Stimulated activated CD4-positive, alpha-beta T cell treated with anti-CD3 and anti-CD28 coated beads, Interleukin-2, amount 100 ng/mL, for 4 hours (primary cell): ENCODE data around the gene SELENOM.
"Not testable (repeated sequence)": the region's sequence is repeated elsewhere in the genome, so short reads cannot be mapped to it uniquely, and the experiment has no call there.

ENCODE experiments used
- DNase-seq: peaks from one replicate; pipeline ENCODE4 v3.0.0-alpha.2; 2020; ENCODE audit warnings: low read depth

SELENOM gene

DNA sequence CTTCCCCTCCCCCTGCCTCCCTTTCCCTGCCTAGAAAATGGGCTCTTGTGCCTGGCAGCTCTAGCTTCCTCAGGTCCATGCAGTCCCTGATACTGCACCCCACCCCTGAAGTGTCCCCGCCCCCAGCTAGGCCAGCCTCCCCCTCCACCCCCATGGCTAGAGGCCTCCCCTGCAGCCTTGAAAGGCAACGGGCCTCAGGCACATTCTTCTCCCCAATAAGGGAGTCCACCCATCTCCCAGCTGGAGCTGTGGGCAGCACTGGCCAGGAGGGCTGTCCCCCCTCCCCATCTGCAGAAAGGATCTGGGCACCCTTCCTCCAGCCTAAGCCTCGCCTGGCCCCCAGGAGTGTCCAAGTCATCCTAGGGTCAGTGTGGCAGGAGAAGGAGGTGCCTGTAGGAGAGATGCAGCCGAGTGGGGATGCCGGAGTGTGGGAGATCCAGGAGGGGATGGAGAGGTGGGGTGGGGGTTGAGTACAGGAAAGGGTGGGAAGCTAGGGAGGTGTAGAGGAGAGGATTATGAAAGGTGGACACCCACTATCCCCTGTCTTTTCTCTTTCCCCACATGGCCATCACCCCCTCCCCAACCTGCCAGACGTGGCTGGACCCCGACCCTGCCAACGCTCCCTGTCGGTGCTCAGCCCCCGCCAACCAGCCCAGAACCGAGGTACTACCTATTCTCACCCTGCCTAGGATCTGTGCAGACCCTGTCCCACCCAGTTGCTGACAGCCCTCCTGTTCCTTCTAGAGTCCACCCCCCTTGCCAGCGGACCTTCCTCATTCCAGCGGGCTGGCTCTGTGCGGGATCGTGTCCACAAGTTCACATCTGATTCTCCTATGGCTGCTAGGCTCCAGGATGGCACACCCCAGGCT lies 16.9 kb downstream of the SELENOM start:
- DNase-seq, result no peak

DNA sequence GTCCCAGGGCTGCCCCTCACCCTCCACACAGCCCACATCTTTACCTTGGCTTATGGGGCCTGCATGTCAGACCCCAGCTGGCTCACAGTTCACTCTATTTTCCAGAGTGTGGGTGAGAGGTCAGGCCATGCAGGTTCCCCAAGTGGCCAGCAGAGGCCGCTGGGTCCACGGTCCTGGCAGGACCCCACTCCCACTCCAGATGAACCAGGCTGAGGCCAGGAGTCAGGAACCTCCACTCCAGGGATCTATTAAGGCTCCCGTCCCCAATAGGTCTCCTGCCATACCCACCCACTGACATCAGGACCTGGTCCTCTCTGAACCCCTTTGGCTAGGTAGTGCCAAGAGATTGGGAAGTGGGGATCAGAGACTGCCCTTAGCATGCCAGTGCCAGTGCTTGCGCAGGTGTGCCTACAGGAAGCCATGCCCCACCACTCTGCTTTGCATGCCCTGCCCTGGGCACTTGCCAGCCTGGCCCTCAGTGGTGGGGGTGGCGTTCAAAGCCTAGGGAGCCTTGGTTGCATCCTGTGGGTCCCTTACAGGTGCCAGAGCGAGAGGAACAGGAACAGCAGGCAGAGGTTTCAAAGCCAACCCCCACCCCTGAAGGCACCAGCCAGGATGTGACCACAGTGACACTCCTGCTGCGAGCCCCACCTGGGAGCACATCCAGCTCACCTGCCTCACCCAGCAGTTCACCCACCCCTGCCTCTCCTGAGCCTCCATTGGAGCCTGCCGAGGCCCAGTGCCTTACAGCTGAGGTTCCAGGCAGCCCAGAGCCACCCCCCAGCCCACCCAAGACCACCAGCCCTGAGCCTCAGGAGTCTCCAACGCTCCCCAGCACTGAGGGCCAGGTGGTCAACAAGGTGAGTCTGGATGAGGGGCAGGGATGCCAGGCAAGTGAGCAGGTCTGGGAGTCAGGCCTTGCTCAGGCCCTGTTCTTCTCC lies 17.9 kb downstream of the SELENOM start:
- DNase-seq, result peak; percentile 29

DNA sequence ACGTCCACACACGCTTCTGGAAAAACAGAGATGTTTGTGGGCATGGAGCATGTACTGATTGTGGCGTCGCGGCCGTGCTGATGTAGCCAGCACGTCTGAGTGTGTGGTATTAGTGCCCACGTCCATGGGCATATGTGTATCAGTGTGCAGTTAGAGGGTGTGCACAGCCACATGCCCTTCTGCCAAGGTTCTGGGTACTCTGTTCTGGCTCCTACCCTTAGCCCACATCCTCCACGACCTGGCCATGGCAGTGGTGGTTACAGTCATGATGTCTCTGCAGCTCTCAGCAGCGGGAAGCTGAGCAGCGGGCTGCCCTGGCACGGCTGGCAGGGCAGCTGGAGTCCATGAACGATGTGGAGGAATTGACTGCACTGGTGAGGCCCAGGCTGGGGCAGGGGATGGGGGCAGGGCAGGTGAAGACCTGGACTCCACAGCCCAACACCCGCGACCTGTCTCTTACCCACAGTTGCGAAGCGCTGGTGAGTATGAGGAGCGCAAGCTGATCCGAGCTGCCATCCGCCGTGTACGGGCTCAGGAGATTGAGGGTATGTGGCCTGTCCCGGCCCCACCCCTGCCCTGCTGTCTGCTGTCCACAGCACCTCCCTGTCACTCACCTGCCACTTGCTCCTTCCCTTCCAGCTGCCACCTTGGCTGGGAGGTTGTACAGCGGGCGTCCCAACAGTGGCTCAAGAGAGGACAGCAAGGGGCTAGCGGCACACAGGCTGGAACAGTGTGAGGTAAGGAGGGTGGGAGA lies 19.0 kb downstream of the SELENOM start:
- no peak for DNase-seq

DNA sequence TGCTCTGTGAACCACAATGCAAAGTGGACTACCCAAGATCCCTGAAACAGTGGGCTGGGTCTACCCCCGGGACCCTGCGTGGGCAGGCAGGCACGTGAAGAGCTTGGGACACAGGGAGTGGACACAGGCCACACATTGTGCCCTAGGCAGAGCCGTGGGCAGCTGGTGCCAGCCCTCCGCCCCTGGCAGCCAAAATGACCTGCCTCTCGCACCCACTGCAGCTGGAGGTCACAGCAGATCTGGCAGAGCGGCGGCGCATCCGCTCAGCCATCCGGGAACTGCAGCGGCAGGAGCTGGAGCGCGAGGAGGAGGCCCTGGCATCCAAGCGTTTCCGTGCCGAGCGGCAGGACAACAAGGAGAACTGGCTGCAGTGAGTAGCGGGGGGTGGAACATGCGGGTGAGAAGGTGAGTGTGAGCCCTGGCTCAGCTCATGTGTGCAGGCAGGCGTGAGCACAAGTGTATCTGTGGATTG lies 19.6 kb downstream of the SELENOM start:
- no peak for DNase-seq

DNA sequence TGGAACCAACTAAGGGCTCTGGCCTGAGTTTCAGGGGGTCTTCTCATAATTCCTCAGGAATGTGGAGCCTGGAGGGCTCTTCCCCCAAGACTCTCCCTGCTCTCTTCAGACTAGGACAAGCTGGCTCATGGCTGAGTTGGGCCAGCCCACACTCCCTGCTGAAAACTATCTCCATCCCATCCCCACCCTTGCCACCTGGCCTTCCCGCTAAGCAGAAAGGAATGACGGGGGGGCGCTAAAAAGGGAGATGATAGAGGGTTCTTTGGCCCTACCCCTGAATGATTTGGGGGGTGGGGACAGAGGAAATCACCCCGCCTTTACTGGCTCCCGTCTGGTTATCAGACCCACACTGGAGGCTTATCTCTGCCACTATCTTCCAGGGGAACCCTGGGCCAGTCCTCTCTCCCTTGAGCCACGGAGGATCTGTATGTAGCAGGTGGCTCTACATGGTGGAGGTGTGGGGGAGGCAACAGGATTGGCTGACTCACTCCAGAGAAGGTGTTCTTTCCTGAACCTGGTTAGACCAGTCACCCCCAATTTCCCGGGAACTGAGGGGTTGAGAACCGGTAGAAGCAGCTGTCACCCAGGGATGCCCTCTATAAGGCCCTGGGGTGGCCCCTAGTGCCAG lies 20.6 kb downstream of the SELENOM start:
- no peak for DNase-seq

DNA sequence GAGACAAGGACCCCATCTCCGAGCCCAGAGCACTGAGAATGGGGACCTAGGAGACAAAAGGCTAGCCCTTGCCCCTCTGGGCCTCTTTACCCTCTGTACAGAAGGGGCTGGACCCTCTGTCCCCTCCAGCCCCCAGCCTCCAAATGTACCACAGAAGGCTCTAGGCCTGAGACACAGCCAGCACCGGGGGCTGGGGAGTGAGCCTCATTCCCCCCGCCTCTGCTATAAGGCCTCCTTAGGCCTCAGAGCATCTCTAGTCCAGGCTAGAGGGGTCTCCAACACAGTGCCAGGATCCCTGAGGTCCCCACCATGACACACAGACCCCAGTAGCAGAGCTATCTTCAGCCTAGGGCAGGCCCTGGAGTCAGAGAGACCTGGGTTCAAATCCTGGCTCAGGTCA lies 21.4 kb downstream of the SELENOM start:
- no peak for DNase-seq

DNA sequence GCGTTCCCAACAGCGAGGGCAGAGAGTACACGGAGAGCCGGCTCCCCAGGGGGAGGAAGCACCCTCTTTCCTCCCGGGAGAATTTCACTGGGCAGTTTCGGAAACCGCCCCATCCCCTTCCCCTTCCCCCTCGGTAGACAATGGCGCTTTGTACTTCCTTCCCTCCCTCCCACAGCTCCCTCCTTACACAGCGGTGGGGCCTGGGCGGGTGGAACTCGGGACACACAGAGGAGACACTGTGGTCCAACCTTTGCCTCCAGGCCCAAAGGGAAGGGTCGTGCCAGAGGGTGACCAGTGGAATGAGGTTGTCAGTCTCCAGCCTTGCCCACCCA lies 21.9 kb downstream of the SELENOM start:
- DNase-seq, result no peak

DNA sequence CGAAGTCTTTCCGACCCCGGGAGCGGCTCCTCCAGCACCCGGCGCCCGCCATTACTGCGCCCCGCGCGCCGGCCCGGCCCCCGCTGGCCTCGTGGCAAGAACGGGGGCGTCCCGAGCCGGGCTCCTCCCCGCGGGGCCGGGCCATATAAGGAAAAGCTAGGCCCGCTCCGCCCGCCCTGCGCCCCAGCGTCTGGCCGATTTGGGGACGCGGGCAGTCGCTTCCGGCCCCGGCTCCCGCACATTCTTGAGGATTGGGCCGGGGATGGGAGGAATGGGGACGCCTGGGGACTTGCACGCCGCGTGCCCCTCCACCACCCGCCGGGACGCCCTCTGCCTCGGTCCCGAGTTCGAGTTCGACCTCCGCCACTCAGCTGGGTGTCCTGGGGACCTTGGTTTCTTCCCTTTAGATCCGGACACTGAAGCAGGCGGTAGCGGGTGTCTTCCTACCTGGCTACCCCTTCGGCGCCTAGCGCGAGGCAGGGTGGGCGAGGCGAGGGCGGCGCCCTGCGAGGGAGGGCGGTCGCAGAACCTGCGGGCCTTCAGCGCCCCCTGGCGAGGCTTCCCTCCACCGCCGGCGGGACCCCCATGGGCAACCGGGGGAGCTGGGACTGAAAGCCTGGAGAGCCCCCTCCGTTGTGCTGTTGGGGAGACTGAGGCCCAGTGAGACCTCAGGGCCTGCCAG lies 22.4 kb downstream of the SELENOM start:
- peak; percentile 81 for DNase-seq

DNA sequence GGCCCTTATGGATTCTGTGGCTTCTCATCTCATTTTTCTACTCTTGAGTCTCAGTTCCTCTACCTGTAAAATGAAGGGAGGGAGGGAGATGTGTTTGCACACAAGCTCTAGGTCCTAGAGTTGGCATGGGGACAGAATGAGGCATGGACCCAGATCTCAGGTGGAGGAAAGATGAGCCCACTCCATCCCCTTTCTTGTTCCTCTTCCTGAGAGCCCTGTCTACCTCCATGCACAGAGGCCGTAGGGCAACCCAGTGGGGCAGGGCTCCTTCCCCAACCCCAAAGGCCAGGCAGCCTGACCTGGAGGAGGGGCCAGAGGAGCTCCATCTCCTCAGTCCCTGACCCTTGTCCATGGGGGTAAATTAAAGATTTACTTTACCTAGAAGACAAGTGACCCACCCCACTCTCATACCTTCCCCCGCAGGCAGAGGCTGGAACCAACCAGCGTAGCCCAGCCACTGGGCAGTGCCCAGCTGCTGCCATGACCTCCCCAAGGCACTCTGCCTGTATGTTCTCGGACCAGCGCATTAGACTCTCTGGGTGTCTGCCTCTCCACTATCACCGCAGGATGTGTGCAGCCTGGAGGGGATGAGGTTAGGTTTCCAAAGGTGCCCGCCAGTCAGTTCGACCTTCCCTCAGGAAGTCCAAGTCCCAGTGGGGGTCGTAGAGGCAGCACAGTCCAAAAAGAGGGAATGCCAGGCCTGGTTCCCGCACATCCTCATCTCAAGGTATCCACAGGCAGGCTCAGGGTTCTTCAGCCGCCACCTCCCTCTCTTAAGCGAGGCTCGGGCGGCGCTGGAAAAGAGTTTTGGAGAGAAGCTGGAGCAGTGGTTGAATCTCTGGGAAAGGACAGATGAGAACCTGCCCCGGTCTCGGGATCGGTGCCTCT lies 23.2 kb downstream of the SELENOM start:
- DNase-seq, result no peak

DNA sequence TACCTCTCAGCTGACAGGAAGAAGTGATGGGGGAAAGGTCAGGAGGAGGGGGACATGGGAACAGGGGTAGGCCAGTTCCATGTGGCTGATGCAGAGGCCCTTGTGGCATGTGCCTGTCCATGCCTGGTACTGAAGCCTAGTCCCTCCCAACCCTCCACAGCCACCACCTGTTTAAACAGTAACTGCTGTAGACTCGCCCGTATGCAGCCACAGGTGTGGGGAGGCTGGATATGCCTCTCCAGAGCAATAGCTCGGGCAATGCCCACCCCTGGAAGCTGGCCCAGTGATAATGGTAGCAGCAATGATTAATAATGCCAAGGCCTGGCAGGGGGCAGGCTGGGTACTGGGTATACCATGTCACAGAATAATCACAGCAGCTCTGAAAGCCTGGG lies 24.0 kb downstream of the SELENOM start:
- DNase-seq, result no peak

DNA sequence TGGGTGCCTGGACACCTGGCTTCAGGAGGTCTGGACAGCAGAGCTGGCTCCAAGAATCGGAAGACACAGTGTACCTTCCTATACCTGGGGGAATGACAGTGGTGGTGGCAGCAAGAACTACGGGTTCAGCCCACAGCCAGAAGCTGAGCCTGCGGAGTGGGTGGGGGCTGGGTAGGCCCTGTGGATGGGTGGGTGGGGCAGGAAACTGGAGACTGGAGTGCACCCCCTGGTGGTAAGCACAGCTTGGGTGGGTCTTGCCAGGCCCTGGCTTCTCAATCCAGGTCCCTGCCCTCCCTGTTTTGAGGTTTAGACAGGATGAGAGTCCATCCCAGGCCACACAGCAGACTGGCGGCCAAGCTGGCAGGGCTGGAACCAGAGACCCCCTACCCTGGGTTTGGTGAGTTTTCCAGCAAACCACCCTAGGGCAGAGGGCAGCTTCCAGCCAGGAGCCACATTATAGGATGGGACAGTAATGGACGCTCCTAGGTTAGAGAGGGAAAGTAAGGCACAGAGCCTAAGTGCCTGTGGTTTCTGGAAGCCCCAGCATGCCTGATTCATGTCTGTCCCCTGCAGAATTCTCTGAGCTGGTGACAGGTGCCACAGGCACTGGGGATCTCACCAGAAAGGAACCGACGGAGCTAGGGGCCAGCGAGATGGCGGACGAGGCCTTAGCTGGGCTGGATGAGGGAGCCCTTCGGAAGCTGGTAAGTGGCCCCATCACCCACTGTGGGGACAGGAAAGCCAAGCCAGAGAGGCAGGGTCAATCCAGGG lies 24.6 kb downstream of the SELENOM start:
- peak; percentile 60 for DNase-seq

DNA sequence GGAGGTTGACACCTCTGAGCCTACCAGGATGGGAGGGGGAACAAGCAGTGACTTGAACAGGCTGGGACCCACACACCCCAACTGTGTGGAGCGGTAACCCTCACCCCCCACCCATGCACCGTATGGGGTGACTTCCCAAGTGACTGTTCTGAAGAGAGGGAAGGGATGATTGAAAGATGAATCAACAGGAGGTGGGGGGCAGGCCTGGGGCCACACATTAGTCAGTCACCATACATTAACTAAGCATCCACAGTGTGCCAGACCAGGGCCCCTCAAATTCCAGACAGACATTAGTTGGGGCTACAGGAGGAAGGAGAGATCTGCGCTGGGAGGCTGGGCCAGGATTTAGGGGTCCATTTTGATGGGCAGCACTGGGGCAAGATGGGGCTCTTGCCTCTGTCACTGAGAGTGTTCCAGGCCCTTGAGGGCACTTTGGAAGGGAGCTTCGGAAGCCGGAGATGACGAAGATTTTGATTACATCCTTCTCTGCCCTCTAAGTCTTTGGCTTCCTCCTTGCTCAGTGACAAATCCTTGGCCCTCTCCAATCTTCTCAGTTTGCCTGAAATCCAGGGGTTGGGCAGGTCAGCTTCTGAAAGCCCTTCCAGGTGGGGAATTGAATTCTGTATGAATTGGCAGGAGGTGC lies 25.3 kb downstream of the SELENOM start:
- no peak for DNase-seq

DNA sequence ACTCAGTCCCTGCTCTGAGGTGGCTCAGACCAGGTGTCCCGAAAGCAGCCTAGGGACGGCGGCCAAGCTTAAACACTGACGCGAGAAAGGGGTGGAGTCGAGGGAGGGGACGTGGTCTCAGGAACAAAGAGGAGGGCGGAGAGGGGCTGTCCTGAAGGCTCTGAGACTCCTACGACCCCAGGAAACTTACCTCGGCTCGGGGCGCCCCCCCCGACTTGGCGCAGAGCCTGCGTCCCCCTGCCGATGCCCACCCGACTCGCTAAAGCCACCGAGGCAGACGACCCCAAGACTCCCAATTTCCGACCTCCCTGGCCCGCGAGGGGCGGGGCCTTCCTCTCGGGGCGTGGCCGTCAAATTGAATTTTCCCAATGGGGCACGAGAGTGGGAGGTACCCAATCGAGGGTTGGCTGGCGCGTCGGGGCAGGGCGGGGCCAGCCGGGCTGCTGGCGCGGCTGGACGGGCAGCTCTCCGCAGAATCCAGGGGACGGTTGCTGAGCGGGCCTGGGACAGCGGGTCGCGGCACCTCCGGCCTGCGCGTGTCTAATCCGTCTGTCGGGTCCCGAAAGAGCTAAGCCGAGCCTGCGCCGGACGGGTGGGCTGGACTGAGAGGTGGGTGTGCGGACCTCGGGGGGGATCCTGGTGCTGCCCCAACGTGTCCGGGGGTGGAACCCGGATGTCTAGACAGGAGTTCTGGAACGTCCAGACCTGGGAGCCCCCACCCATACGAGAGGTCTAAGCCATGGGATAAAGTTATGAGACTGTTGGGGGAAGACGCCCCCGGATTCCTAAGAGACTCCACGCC lies 26.3 kb downstream of the SELENOM start, which contains the start of gene SMTN:
SMTN (plus strand) TSS at position 471 of the 802 bp plus-strand sequence. CDS start 1,941 bp downstream, outside the sequence.
- peak; percentile 84 for DNase-seq

DNA sequence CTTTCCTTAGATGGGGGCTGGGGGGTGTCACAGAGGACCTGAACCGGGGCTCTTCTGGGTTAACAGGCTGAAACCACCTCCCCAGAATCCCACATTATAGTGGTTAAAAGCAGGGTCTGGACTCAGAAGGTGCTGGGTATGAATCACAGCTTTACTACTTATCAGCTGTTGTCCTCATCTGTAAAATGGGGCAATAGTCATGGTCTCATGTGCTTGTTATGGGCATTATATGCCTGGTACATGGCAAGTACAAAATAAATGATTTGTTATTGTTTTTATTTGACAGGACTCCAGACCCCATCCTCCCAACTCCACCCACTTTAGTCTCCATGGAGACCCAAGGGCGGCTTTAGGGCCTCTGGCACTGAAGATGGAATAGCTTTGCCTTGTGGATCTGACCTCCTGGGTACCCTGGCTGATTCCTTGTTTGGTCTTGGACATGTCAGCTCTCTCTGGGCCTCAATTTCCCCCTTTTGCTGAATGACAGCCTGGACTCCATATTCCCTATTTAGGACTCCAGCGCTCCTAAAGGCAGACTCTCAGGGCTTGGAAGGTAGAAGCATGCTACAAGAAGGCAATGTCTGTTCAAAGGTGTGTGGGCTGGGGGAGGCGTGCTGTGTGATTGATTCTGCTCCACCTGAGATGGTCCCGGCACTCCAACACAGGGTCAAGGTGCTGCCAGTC lies 27.1 kb downstream of the SELENOM start:
- DNase-seq, result no peak

DNA sequence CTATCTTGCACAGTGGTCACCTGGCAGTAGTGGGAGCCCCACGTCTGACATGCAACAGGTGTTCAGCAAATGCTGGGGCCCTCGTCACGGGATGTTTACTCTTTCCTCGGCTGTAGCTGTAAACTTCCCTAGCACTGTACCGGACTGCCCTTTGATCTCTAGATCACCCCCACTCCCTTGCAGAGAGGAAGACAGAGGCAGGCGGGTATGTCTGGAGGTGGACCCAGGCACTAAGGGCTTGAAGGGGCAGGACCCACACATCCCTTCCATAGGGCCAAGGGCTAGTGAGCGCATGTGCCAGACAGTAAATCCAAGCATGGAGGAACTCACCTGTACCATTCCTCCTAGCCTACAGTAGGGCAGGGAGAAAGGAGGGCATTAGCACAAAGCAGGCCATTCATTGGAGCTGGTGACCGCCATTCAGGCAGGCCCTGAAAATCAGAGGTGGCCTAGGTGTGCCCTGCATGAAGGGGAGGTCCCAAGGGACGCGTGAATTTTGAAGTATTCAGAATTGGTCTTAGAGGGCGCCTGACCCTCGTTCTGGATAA lies 28.2 kb downstream of the SELENOM start:
- DNase-seq, result no peak

DNA sequence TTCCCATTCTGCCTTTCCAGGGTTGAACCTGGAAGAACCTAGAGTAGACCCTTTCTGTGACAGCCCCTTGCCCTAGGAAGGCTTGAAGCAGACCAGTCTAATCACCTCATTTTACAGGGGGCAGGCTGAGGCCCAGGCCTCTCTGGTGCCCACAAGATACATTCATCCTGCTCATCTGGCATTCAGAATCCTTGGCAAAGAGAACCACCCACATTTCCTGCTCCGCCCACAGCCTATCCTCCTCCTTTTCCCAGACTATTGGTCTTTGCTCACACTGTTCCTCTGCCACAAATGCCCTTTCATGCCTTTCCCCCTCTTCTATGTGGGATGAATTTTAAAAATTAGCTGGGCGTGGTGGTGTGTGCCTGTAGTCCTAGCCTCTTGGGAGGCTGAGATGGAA lies 29.0 kb downstream of the SELENOM start:
- not testable (repeated sequence) for DNase-seq

DNA sequence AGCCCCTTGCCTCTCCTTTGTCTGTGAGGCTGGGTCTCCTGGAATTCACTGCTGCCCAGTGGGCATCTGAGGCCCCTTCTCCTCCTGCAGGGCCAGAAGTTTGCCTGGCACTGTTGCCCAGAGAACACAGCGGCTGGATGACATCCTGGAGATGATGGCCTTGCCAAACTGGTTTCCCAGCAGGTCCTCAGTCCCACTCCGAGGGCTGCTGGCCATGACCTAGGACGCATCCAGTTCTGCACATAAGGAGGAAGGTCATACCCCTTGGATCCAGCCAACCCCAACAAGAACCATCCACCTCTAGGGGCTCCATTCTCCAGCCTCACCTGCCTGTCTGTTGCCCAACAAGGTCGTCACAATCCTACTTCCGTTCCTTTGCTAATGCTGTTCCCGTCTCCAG lies 29.7 kb downstream of the SELENOM start:
- no peak for DNase-seq
